ENCODE results near the gene MSRB2. TPM values are rescaled to one million over a fixed set of nuclear protein-coding genes. Genes with fewer than 3 reads are reported as not detected.

The MSRB2 gene
- total RNA-seq (1 to 10 TPM; 3.2 to 4.3 TPM), polyA plus RNA-seq (12.6 TPM)

DNA sequence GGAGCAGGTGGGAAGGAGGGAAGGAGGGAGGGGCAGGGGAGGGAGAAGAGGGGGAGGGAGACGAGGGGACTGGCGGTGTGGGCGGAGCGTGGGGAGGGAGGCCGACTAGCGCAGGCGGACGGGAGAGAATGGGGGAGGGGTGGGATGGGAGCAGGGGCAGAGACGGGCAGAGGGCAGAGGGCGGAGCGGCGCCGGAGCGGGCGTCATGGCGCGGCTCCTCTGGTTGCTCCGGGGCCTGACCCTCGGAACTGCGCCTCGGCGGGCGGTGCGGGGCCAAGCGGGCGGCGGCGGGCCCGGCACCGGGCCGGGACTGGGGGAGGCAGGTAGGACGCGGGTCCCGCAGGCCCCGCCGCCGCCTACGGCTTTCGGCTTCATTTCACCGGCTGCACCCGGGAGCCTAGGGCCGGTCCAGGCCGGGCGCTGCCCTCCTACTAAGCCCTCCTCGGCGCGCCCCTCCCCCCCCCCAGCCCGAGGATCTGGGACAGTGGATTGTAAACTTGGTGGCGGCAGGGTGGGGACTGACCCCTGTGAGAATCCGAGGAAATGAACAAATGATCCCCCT is at the start of gene MSRB2:
Gene MSRB2, plus strand, starts transcription at position 176 of the 562 bp plus-strand sequence. Its CDS starts 30 bp downstream, at position 206.
- Histone ChIP-seq H3K9me3 (ENCODE audit: low read length) (no peaks in the 10 kb centered on the region), H3K4me1 (ENCODE audit: insufficient read depth, low read length) (peaks cover 16% of the 10 kb centered on the region), H3K4me3 (ENCODE audit: low read length) (peak within 1 kb of the TSS; percentile 51), H3K27ac (ENCODE audit: low read depth, low read length) (peak within 1 kb of the TSS; percentile 64), H3K27me3 (ENCODE audit: insufficient read depth, low read length, poor library complexity, severe bottlenecking) (no peaks in the 10 kb centered on the region), H3K36me3 (ENCODE audit: insufficient read depth, low read length) (no peaks in the 10 kb centered on the region)
- Mint-ChIP-seq H3K9me3 (peaks cover 0 to 10% (median 4%) of the 10 kb centered on the region in 5 donors), H3K27ac (peak within 1 kb of the TSS; percentile 49 to 97 (median 90)), H3K4me1 (peaks cover 23 to 37% (median 25%) of the 10 kb centered on the region in 3 donors), H3K4me3 (peak within 1 kb of the TSS; percentile 81 to 94 (median 93)), H3K27me3 (no peaks in the 10 kb centered on the region), H3K36me3 (peaks cover 0 to 5% (median 3%) of the 10 kb centered on the region in 3 donors)
- ChIA-PET POLR2A (no interaction called here), CTCF (no interaction called here)
- DNase-seq = peak; percentile 56 to 79 (median 70)

GRCh38 chr10:23046027-23046426 is 49.4 kb upstream of the MSRB2 start:
- no peak for DNase-seq
- CTCF ChIA-PET = no interaction called here

DNA sequence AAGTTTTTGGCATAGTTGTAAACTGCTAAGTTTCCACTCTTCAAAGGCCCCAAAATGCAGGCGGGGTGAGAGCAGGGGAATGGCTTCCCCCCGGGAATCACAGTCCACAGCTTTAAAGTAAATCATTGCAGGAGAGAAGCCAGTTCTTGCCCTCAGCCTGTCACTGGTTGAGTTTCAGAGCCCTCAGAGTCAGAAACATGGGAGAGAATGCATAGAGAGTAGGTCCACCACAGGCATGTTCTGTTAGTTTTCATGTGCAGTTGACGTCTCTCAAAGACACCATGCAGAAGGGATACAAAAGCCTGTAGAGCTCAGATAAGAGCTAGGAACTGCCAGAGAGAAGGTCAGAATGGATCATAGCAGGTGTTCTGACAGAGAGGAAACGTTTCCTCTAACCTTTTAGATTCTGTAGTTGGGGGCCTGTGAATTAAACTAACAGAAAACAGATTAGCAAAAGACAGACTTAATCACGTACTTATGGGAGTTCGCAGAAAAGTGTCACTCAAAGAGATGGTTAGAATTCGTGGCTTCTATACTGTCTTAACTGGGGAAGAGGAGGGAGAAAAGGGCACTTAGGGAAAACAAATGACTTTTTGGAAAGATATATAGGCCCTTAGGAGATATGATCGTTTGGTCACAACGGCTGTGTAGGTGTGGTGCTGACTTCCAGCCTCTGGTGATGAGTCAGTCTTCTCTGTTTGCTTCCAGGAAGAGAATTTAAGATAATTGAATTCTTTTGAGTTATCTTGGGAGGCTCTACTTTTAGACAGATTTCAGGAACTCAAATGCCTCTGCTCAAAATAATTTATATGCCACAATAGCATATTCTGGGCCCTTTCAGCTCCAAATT is 48.0 kb upstream of the MSRB2 start:
- H3K27me3 Mint-ChIP-seq = peaks cover 9 to 40% of the 10 kb centered on the region in 2 donors
- Histone ChIP-seq H3K4me1 (ENCODE audit: insufficient read depth, low read length) (no peaks in the 10 kb centered on the region), H3K4me3 (ENCODE audit: low read length) (no peak overlapping the region), H3K9me3 (ENCODE audit: low read length) (no peaks in the 10 kb centered on the region), H3K27ac (ENCODE audit: low read depth, low read length) (peak overlapping the region; percentile 38), H3K27me3 (ENCODE audit: insufficient read depth, low read length, poor library complexity, severe bottlenecking) (no peaks in the 10 kb centered on the region), H3K36me3 (ENCODE audit: insufficient read depth, low read length) (no peaks in the 10 kb centered on the region)
- peaks cover 0 to 2% (median 0%) of the 10 kb centered on the region in 5 donors for H3K9me3 Mint-ChIP-seq
- no peak overlapping the region for H3K4me3 Mint-ChIP-seq
- POLR2A ChIA-PET = no interaction called here
- CTCF ChIA-PET = no interaction called here
- no peak for DNase-seq
- no peaks in the 10 kb centered on the region for H3K4me1 Mint-ChIP-seq
- H3K36me3 Mint-ChIP-seq = peaks cover 0 to 2% (median 0%) of the 10 kb centered on the region in 3 donors
- H3K27ac Mint-ChIP-seq = no peak overlapping the region

More at GRCh38 chr10:23046027-23046426, 49.4 kb upstream of the MSRB2 start:
- POLR2A ChIA-PET = no interaction called here
- no peaks in the 10 kb centered on the region for H3K36me3 ChIP-seq (ENCODE audit: insufficient read depth, low read length)
- H3K27ac Mint-ChIP-seq = no peak overlapping the region
- no peak overlapping the region for H3K27ac ChIP-seq (ENCODE audit: low read depth, low read length)
- H3K27me3 Mint-ChIP-seq = peaks cover 11 to 33% of the 10 kb centered on the region in 2 donors
- H3K4me3 Mint-ChIP-seq = no peak overlapping the region
- H3K9me3 Mint-ChIP-seq = peaks cover 0 to 2% (median 0%) of the 10 kb centered on the region in 5 donors
- H3K9me3 ChIP-seq (ENCODE audit: low read length) = no peaks in the 10 kb centered on the region
- no peaks in the 10 kb centered on the region for H3K4me1 Mint-ChIP-seq
- peaks cover 0 to 2% (median 0%) of the 10 kb centered on the region in 3 donors for H3K36me3 Mint-ChIP-seq
- no peaks in the 10 kb centered on the region for H3K4me1 ChIP-seq (ENCODE audit: insufficient read depth, low read length)
- no peaks in the 10 kb centered on the region for H3K27me3 ChIP-seq (ENCODE audit: insufficient read depth, low read length, poor library complexity, severe bottlenecking)
- H3K4me3 ChIP-seq (ENCODE audit: low read length) = no peak overlapping the region

- H3K36me3 Mint-ChIP-seq = peaks cover 0 to 2% (median 0%) of the 10 kb centered on the region in 3 donors
- Histone ChIP-seq H3K36me3 (ENCODE audit: insufficient read depth, low read length) (no peaks in the 10 kb centered on the region), H3K27me3 (ENCODE audit: insufficient read depth, low read length, poor library complexity, severe bottlenecking) (no peaks in the 10 kb centered on the region), H3K9me3 (ENCODE audit: low read length) (no peaks in the 10 kb centered on the region), H3K4me3 (ENCODE audit: low read length) (no peak overlapping the region), H3K27ac (ENCODE audit: low read depth, low read length) (peak overlapping the region; percentile 43), H3K4me1 (ENCODE audit: insufficient read depth, low read length) (no peaks in the 10 kb centered on the region)
- H3K27ac Mint-ChIP-seq = peak overlapping the region in 1 of 8 donors; percentile 44
- CTCF ChIA-PET = no interaction called here
- H3K9me3 Mint-ChIP-seq = peaks cover 0 to 2% (median 0%) of the 10 kb centered on the region in 5 donors
- H3K4me3 Mint-ChIP-seq = no peak overlapping the region
- POLR2A ChIA-PET = no interaction called here
- H3K4me1 Mint-ChIP-seq = no peaks in the 10 kb centered on the region
- no peak for DNase-seq
- H3K27me3 Mint-ChIP-seq = peaks cover 10 to 40% of the 10 kb centered on the region in 2 donors
Observed at GRCh38 chr10:23048191-23048590, 47.2 kb upstream of the MSRB2 start.

- Histone ChIP-seq H3K36me3 (ENCODE audit: insufficient read depth, low read length) (no peaks in the 10 kb centered on the region), H3K9me3 (ENCODE audit: low read length) (no peaks in the 10 kb centered on the region), H3K27ac (ENCODE audit: low read depth, low read length) (peak overlapping the region; percentile 13), H3K27me3 (ENCODE audit: insufficient read depth, low read length, poor library complexity, severe bottlenecking) (no peaks in the 10 kb centered on the region), H3K4me3 (ENCODE audit: low read length) (no peak overlapping the region), H3K4me1 (ENCODE audit: insufficient read depth, low read length) (no peaks in the 10 kb centered on the region)
- Mint-ChIP-seq H3K4me3 (no peak overlapping the region), H3K36me3 (peaks cover 0 to 2% (median 0%) of the 10 kb centered on the region in 3 donors), H3K4me1 (no peaks in the 10 kb centered on the region), H3K27me3 (peaks cover 20 to 52% of the 10 kb centered on the region in 2 donors), H3K27ac (no peak overlapping the region), H3K9me3 (peaks cover 0 to 2% (median 0%) of the 10 kb centered on the region in 5 donors)
- ChIA-PET CTCF (no interaction called here), POLR2A (no interaction called here)
- DNase-seq = no peak
Observed at GRCh38 chr10:23051278-23051677, 44.1 kb upstream of the MSRB2 start.

- H3K4me3 Mint-ChIP-seq = no peak overlapping the region
- peaks cover 0 to 2% (median 0%) of the 10 kb centered on the region in 5 donors for H3K9me3 Mint-ChIP-seq
- H3K36me3 Mint-ChIP-seq = peaks cover 0 to 2% (median 0%) of the 10 kb centered on the region in 3 donors
- H3K4me3 ChIP-seq (ENCODE audit: low read length) = no peak overlapping the region
- ChIA-PET POLR2A (no interaction called here), CTCF (no interaction called here)
- no peaks in the 10 kb centered on the region for H3K9me3 ChIP-seq (ENCODE audit: low read length)
- H3K27me3 Mint-ChIP-seq = peaks cover 21 to 59% of the 10 kb centered on the region in 2 donors
- H3K4me1 ChIP-seq (ENCODE audit: insufficient read depth, low read length) = no peaks in the 10 kb centered on the region
- no peak for DNase-seq
- no peaks in the 10 kb centered on the region for H3K27me3 ChIP-seq (ENCODE audit: insufficient read depth, low read length, poor library complexity, severe bottlenecking)
- H3K27ac ChIP-seq (ENCODE audit: low read depth, low read length) = peak overlapping the region; percentile 13
- H3K27ac Mint-ChIP-seq = no peak overlapping the region
- H3K36me3 ChIP-seq (ENCODE audit: insufficient read depth, low read length) = no peaks in the 10 kb centered on the region
- no peaks in the 10 kb centered on the region for H3K4me1 Mint-ChIP-seq
Observed at GRCh38 chr10:23051855-23052331, 43.5 kb upstream of the MSRB2 start.

GRCh38 chr10:23053036-23053435 is 42.3 kb upstream of the MSRB2 start:
- H3K27me3 ChIP-seq (ENCODE audit: insufficient read depth, low read length, poor library complexity, severe bottlenecking) = no peaks in the 10 kb centered on the region
- no peak overlapping the region for H3K4me3 Mint-ChIP-seq
- POLR2A ChIA-PET = no interaction called here
- CTCF ChIA-PET = no interaction called here
- no peak overlapping the region for H3K27ac ChIP-seq (ENCODE audit: low read depth, low read length)
- peak overlapping the region in 1 of 8 donors; percentile 43 for H3K27ac Mint-ChIP-seq
- H3K36me3 Mint-ChIP-seq = peaks cover 0 to 2% (median 0%) of the 10 kb centered on the region in 3 donors
- DNase-seq = no peak
- peaks cover 25 to 57% of the 10 kb centered on the region in 2 donors for H3K27me3 Mint-ChIP-seq
- no peaks in the 10 kb centered on the region for H3K36me3 ChIP-seq (ENCODE audit: insufficient read depth, low read length)
- H3K4me3 ChIP-seq (ENCODE audit: low read length) = no peak overlapping the region
- H3K4me1 Mint-ChIP-seq = no peaks in the 10 kb centered on the region
- no peaks in the 10 kb centered on the region for H3K4me1 ChIP-seq (ENCODE audit: insufficient read depth, low read length)
- no peaks in the 10 kb centered on the region for H3K9me3 ChIP-seq (ENCODE audit: low read length)
- H3K9me3 Mint-ChIP-seq = peaks cover 0 to 2% (median 0%) of the 10 kb centered on the region in 5 donors
